T-cell (primary cell): ENCODE data around the gene FAM184B. TPM values are rescaled to one million over a fixed set of nuclear protein-coding genes. Genes with fewer than 3 reads are reported as not detected.
A peak's percentile ranks its signal among the peaks of the same experiment; 100 is the strongest.

Experiments used
- ATAC-seq, 4 experiments: fragments of 200-7000 bp in 3 of 4; fragments of 150-1000 bp in 1 of 4; cut with Tn5 transposase; replicated peaks in 1 of 4; 1 replicate in 3 of 4; 2 replicates in 1 of 4; pipeline ENCODE4 v1.10.0; 2021; ENCODE audit warnings: moderate library complexity in 3 of 4, mild to moderate bottlenecking in 2 of 4, moderate number of reproducible peaks in 1 of 4
- CTCF ChIA-PET, 2 donors: fragments of 300-600 bp; sonication (Branson Sonifier 250); formaldehyde crosslinking; loops; one replicate each; lab custom pipeline; 2022; ENCODE audit warnings: antibody characterized with exemption in 2 of 2; lab: Charles Lee
- POLR2A ChIA-PET, 2 donors: fragments of 300-600 bp; sonication (Branson Sonifier 250); formaldehyde crosslinking; loops; one replicate each; lab custom pipeline; 2022; ENCODE audit warnings: antibody characterized with exemption in 2 of 2; lab: Charles Lee
- DNase-seq, 35 experiments: peaks; one replicate each; pipeline versions ENCODE4 v3.0.0 to v3.0.0-alpha.2; 2013 to 2023
- H3K27ac ChIP-seq: one replicate; pipeline ENCODE4 v1.5.1; 2013; ENCODE audit warnings: low read length
- H3K27me3 ChIP-seq, 2 experiments: replicated peaks in 1 of 2; 1 replicate in 1 of 2; 2 replicates in 1 of 2; pipeline versions ENCODE4 v1.6.1 to v1.7.0; 2013; ENCODE audit warnings: low read length in 1 of 2, mixed read lengths in 1 of 2; ENCODE audit not compliant: control insufficient read depth in 2 of 2, insufficient read depth in 2 of 2; ENCODE audit errors: extremely low read depth in 1 of 2
- H3K36me3 ChIP-seq, 2 donors: 1 replicate in 1 of 2; 2 replicates in 1 of 2; pipeline versions ENCODE4 v1.6.1 to v1.7.0; 2013; ENCODE audit warnings: low read length in 1 of 2; ENCODE audit not compliant: control insufficient read depth in 2 of 2, insufficient read depth in 1 of 2; ENCODE audit errors: extremely low read depth in 1 of 2
- H3K4me1 ChIP-seq, 2 experiments: 1 replicate in 1 of 2; 2 replicates in 1 of 2; pipeline versions ENCODE4 v1.6.1 to v1.7.0; 2013; ENCODE audit warnings: low read length in 2 of 2, mixed read lengths in 1 of 2; ENCODE audit not compliant: insufficient read depth in 2 of 2, control insufficient read depth in 1 of 2; ENCODE audit errors: extremely low read depth in 1 of 2
- H3K4me3 ChIP-seq, 2 donors: 1 replicate in 1 of 2; 2 replicates in 1 of 2; pipeline versions ENCODE4 v1.5.1 to v1.7.0; 2013; ENCODE audit warnings: mild to moderate bottlenecking in 2 of 2, low read length in 1 of 2, moderate library complexity in 1 of 2; ENCODE audit not compliant: control insufficient read depth in 1 of 2; ENCODE audit errors: extremely low read depth in 1 of 2
- H3K9me3 ChIP-seq: 2 replicates; pipeline ENCODE4 v1.7.0; 2013
- H3K27ac Mint-ChIP-seq, 2 donors: one replicate each; pipeline ENCODE4 v1.8.0; 2020 to 2021; ENCODE audit warnings: mild to moderate bottlenecking in 2 of 2, mixed read lengths in 2 of 2
- H3K27me3 Mint-ChIP-seq, 2 donors: one replicate each; pipeline ENCODE4 v1.8.0; 2021 to 2022; ENCODE audit warnings: mixed read lengths in 2 of 2
- H3K36me3 Mint-ChIP-seq: one replicate; pipeline ENCODE4 v1.8.0; 2021; ENCODE audit warnings: mixed read lengths
- H3K4me1 Mint-ChIP-seq, 3 donors: one replicate each; pipeline ENCODE4 v1.8.0; 2020 to 2022; ENCODE audit warnings: mixed read lengths in 3 of 3, mild to moderate bottlenecking in 1 of 3
- H3K4me3 Mint-ChIP-seq, 3 donors: one replicate each; pipeline ENCODE4 v1.8.0; 2020 to 2022; ENCODE audit warnings: mild to moderate bottlenecking in 3 of 3, mixed read lengths in 3 of 3, moderate library complexity in 3 of 3
- H3K9me3 Mint-ChIP-seq, 3 donors: one replicate each; pipeline ENCODE4 v1.8.0; 2020 to 2022; ENCODE audit warnings: mixed read lengths in 3 of 3
- WGBS: methylation state at CpG from one replicate; pipeline ENCODE4 v1.1.5; 2013; ENCODE audit warnings: missing lambda C conversion rate; ENCODE audit not compliant: insufficient coverage; 5-methylcytosine and 5-hydroxymethylcytosine counted together
- total RNA-seq, 35 experiments: library from RNA in 6 of 35; stranded (reverse) in 6 of 35; fragments of 120-200 nt in 1 of 35; gene quantifications; one replicate each; pipeline versions ENCODE4 v1.2.1 to v1.2.4 and lab custom pipeline; 2013 to 2026

The FAM184B gene
- total RNA-seq, 5 donors from 2014 or later (not counting 1 experiment from before 2014, with no cell fraction given): 0.03 to 0.09 (median 0.06) TPM; not detected in 2

- H3K27me3 ChIP-seq: no peaks in the 10 kb centered on the region
- ChIA-PET POLR2A (no interaction called here), CTCF (no interaction called here)
- H3K27me3 Mint-ChIP-seq: no peaks in the 10 kb centered on the region
- peaks cover 3 to 15% of the 10 kb centered on the region in 2 experiments for H3K4me1 ChIP-seq
- H3K36me3 ChIP-seq: peaks cover 28 to 90% of the 10 kb centered on the region in 2 donors
- peaks cover 28 to 37% (median 35%) of the 10 kb centered on the region in 3 donors for H3K4me1 Mint-ChIP-seq
- DNase-seq: no peak
- ATAC-seq: no peak
- no peak overlapping the region for H3K27ac Mint-ChIP-seq
- no peak overlapping the region for H3K4me3 Mint-ChIP-seq
- H3K4me3 ChIP-seq: no peak overlapping the region
- H3K9me3 ChIP-seq: no peaks in the 10 kb centered on the region
- no peak overlapping the region for H3K27ac ChIP-seq
- 96% methylated on average over 6 of the region's 7 CpGs for WGBS
- H3K36me3 Mint-ChIP-seq: peaks cover 65% of the 10 kb centered on the region
- no peaks in the 10 kb centered on the region for H3K9me3 Mint-ChIP-seq
These were observed 157.9 kb downstream of the FAM184B start for GRCh38 chr4:17623451-17624001.

GRCh38 chr4:17619416-17620105 is 161.9 kb downstream of the FAM184B start:
- Histone ChIP-seq H3K27ac (no peak overlapping the region), H3K36me3 (peaks cover 15 to 67% of the 10 kb centered on the region in 2 donors), H3K4me1 (peaks cover 27 to 53% of the 10 kb centered on the region in 2 experiments), H3K4me3 (no peak overlapping the region), H3K27me3 (no peaks in the 10 kb centered on the region), H3K9me3 (no peaks in the 10 kb centered on the region)
- DNase-seq (no peak), ATAC-seq (no peak)
- Mint-ChIP-seq H3K36me3 (peaks cover 50% of the 10 kb centered on the region), H3K27me3 (no peaks in the 10 kb centered on the region), H3K4me3 (peak overlapping the region in 1 of 3 donors; percentile 58), H3K9me3 (no peaks in the 10 kb centered on the region), H3K4me1 (peaks cover 48 to 59% (median 58%) of the 10 kb centered on the region in 3 donors), H3K27ac (peak overlapping the region in 1 of 2 donors; percentile 53)
- ChIA-PET CTCF (interaction anchor here (0.6 to 1.5 kb wide), 6 partner anchors 11 to 71 kb away, joined by 3 to 5 read pairs (median 3); no protein-coding TSS in a partner anchor), POLR2A (no interaction called here)
- WGBS: 96% methylated on average over 2 of the region's 7 CpGs

GRCh38 chr4:17618926-17619325 is 162.5 kb downstream of the FAM184B start:
- DNase-seq (no peak), ATAC-seq (no peak)
- ChIA-PET POLR2A (no interaction called here), CTCF (interaction anchor here (0.7 to 1.5 kb wide), 3 partner anchors 11 to 70 kb away, joined by 3 to 5 read pairs (median 3); no protein-coding TSS in a partner anchor)
- H3K4me3 ChIP-seq: no peak overlapping the region
- no peak overlapping the region for H3K27ac ChIP-seq
- no peaks in the 10 kb centered on the region for H3K27me3 ChIP-seq
- WGBS: no CpG with 5 or more reads among the region's 1 CpG
- no peaks in the 10 kb centered on the region for H3K27me3 Mint-ChIP-seq
- peaks cover 27 to 53% of the 10 kb centered on the region in 2 experiments for H3K4me1 ChIP-seq
- no peaks in the 10 kb centered on the region for H3K9me3 ChIP-seq
- H3K4me3 Mint-ChIP-seq: peak overlapping the region; percentile 25 to 58 (median 29)
- peak overlapping the region in 1 of 2 donors; percentile 65 for H3K27ac Mint-ChIP-seq
- H3K9me3 Mint-ChIP-seq: no peaks in the 10 kb centered on the region
- H3K36me3 ChIP-seq: peaks cover 13 to 61% of the 10 kb centered on the region in 2 donors
- peaks cover 43% of the 10 kb centered on the region for H3K36me3 Mint-ChIP-seq
- H3K4me1 Mint-ChIP-seq: peaks cover 48 to 59% (median 58%) of the 10 kb centered on the region in 3 donors

- no peaks in the 10 kb centered on the region for H3K27me3 Mint-ChIP-seq
- no peak overlapping the region for H3K4me3 ChIP-seq
- peak overlapping the region in 1 of 2 donors; percentile 26 for H3K27ac Mint-ChIP-seq
- no peak for ATAC-seq
- peaks cover 51 to 59% (median 57%) of the 10 kb centered on the region in 3 donors for H3K4me1 Mint-ChIP-seq
- ChIA-PET POLR2A (interaction anchor here in 1 of 2 donors (0.6 kb wide), 1 partner anchor 9 kb away, joined by 3 read pairs; no protein-coding TSS in a partner anchor), CTCF (no interaction called here)
- H3K36me3 Mint-ChIP-seq: peaks cover 24% of the 10 kb centered on the region
- DNase-seq: peak in 1 of 35 experiments; percentile 19
- no peak overlapping the region for H3K27ac ChIP-seq
- H3K36me3 ChIP-seq: peaks cover 2 to 34% of the 10 kb centered on the region in 2 donors
- H3K9me3 ChIP-seq: no peaks in the 10 kb centered on the region
- WGBS: 9% methylated on average over 4 of the region's 5 CpGs
- peak overlapping the region; percentile 67 to 95 (median 80) for H3K4me3 Mint-ChIP-seq
- H3K4me1 ChIP-seq: peaks cover 27 to 63% of the 10 kb centered on the region in 2 experiments
- no peaks in the 10 kb centered on the region for H3K9me3 Mint-ChIP-seq
- no peaks in the 10 kb centered on the region for H3K27me3 ChIP-seq
These were observed 165.1 kb downstream of the FAM184B start for GRCh38 chr4:17616283-17616682.

GRCh38 chr4:17614416-17615299 is 166.8 kb downstream of the FAM184B start, which contains the start of gene MED28:
MED28 (plus strand) TSS chr4:17614641; CDS start chr4:17614655, 14 bp downstream.
- ChIA-PET POLR2A (interaction anchor here (0.5 to 1.8 kb wide), 8 partner anchors 12 to 195 kb away, joined by 3 to 9 read pairs (median 4); partner anchors contain the start of gene LAP3 (in 1 of the 2)), CTCF (interaction anchor here (0.5 to 3.7 kb wide), 10 partner anchors 10 to 408 kb away, joined by 3 to 18 read pairs (median 4); partner anchors contain the start of gene LAP3 (in 1 of the 2))
- Histone ChIP-seq H3K27ac (peak within 1 kb of the TSS; percentile 82), H3K4me1 (peaks cover 27 to 59% of the 10 kb centered on the region in 2 experiments), H3K36me3 (peaks cover under 1 to 19% of the 10 kb centered on the region in 2 donors), H3K9me3 (no peaks in the 10 kb centered on the region), H3K27me3 (no peaks in the 10 kb centered on the region), H3K4me3 (peak within 1 kb of the TSS; percentile 94 to 100)
- DNase-seq (peak; percentile 84 to 98 (median 93)), ATAC-seq (peak; percentile 91 to 96 (median 95))
- H3K36me3 Mint-ChIP-seq: peaks cover 23% of the 10 kb centered on the region
- under 1% methylated on average over 38 of the region's 46 CpGs for WGBS
- peak within 1 kb of the TSS; percentile 99 to 100 for H3K27ac Mint-ChIP-seq
- H3K27me3 Mint-ChIP-seq: no peaks in the 10 kb centered on the region
- H3K4me3 Mint-ChIP-seq: peak within 1 kb of the TSS; percentile 95 to 100 (median 99)
- peaks cover 51 to 55% (median 53%) of the 10 kb centered on the region in 3 donors for H3K4me1 Mint-ChIP-seq
- H3K9me3 Mint-ChIP-seq: no peaks in the 10 kb centered on the region
